Epithelial cell of proximal tubule (primary cell): ENCODE results near the gene GNAI2. TPM values are rescaled to one million over a fixed set of nuclear protein-coding genes. Genes with fewer than 3 reads are reported as not detected.

Experiments
- DNase-seq: peaks from one replicate; pipeline ENCODE4 v3.0.0-alpha.2; 2011; ENCODE audit warnings: low read depth
- H3K4me3 ChIP-seq: 2 replicates; pipeline ENCODE4 v1.5.1; 2011; ENCODE audit warnings: low read depth, mild to moderate bottlenecking, low read length
- total RNA-seq: library from RNA; depleted of rRNA; stranded (reverse); fragments of >200 nt; gene quantifications from 2 replicates; pipeline ENCODE4 v1.2.3, GENCODE V29; 2015
- TF ChIP-seq, protein P1 (sequence below): conservative IDR thresholded peaks from 2 replicates; pipeline ENCODE4 v1.5.1; 2012; ENCODE audit warnings: low read depth, mild to moderate bottlenecking, low read length

Gene GNAI2
- total RNA-seq, 1 donor from 2014 or later, result 264 TPM

GRCh38 chr3:50254577-50255250 is 18.7 kb downstream of the GNAI2 start:
- TF ChIP-seq, protein P1, sequence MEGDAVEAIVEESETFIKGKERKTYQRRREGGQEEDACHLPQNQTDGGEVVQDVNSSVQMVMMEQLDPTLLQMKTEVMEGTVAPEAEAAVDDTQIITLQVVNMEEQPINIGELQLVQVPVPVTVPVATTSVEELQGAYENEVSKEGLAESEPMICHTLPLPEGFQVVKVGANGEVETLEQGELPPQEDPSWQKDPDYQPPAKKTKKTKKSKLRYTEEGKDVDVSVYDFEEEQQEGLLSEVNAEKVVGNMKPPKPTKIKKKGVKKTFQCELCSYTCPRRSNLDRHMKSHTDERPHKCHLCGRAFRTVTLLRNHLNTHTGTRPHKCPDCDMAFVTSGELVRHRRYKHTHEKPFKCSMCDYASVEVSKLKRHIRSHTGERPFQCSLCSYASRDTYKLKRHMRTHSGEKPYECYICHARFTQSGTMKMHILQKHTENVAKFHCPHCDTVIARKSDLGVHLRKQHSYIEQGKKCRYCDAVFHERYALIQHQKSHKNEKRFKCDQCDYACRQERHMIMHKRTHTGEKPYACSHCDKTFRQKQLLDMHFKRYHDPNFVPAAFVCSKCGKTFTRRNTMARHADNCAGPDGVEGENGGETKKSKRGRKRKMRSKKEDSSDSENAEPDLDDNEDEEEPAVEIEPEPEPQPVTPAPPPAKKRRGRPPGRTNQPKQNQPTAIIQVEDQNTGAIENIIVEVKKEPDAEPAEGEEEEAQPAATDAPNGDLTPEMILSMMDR, result no peak
- no peak for DNase-seq
- no peak overlapping the region for H3K4me3 ChIP-seq

DNA sequence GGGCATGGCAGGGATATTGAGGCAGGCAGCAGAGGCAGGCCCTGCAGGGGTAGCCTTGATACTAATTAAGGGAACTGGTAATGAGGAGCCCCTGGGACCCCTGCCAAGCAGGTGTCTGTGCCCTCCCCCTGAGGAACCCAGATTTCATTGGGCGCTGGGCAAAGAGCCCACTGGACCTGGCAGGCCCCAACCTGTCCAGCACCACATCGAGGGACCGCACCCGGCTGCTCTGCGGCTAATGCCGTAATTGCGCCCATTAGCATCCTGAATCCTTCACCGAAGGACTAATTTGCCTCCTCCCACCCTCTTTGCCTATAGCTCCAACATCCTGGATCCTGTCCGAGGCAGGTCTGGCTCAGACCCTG is 19.2 kb downstream of the GNAI2 start:
- TF ChIP-seq, protein P1, result no peak
- no peak overlapping the region for H3K4me3 ChIP-seq
- DNase-seq, result no peak

GRCh38 chr3:50256978-50257890 is 21.2 kb downstream of the GNAI2 start:
- H3K4me3 ChIP-seq, result no peak overlapping the region
- no peak for DNase-seq
- TF ChIP-seq, protein P1, result peak; percentile 72

- no peak overlapping the region for H3K4me3 ChIP-seq
- TF ChIP-seq, protein P1, result no peak
- DNase-seq, result no peak
Measured at GRCh38 chr3:50258029-50258680, 22.2 kb downstream of the GNAI2 start.

GRCh38 chr3:50258979-50259378 is 23.0 kb downstream of the GNAI2 start:
- no peak overlapping the region for H3K4me3 ChIP-seq
- no peak for DNase-seq
- TF ChIP-seq, protein P1, result no peak

- H3K4me3 ChIP-seq, result no peak overlapping the region
- TF ChIP-seq, protein P1, result no peak
- no peak for DNase-seq
Measured at GRCh38 chr3:50259432-50260026, 23.5 kb downstream of the GNAI2 start.
